Metanephros (tissue), 1 donor: ENCODE results near the gene SH3RF2. TPM values are rescaled to one million over a fixed set of nuclear protein-coding genes. Genes with fewer than 3 reads are reported as not detected.

ENCODE experiments used
- total RNA-seq: library from RNA; depleted of rRNA; stranded (reverse); fragments of >200 nt; gene quantifications from one replicate; pipeline ENCODE4 v1.2.3, GENCODE V29; 2014

The SH3RF2 gene
- total RNA-seq = 4.7 TPM

DNA sequence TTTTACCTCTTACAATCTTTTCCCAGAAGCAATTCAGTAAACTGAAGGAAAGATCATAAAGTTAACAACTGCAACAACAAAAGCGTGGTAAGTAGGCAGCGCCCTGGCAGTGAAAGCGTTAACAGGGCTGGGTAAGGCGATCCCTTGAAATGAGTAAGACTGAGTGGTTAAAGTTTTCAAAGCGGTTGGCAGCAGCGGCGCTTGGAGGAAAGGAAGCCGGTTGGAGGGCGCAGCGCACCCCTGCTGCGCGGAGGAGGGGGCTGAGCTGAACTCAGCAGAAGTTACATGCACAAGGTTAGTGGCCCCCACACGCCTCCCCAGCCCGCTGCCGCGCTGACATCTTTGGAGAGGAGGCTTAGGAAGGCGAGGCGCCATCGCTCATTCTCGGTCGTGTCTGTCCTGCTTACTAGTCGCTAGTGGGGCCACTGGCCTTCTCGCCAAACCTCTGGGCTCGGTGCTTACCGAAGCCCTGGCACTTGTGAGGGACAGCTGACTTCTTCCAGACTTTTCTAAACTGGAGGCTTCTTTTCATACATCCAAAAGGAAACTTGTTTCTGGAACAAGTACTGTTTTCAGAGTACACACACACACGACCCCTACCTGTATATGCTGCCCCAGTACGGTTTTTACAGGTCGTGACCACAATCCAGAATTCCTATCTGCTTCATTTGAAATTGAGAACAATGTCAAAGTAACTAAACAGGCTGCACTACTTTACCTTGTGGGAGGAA, at the start of gene SH3RF2:
TSS of gene SH3RF2 (plus strand) at position 178 of the 731 bp plus-strand sequence. CDS start 1,351 bp downstream, outside the sequence.

GRCh38 chr5:146105477-146105876, 169.1 kb downstream of the SH3RF2 start, which contains the start of gene PLAC8L1:
PLAC8L1 (minus strand) TSS chr5:146105577; CDS start chr5:146104311, 1,266 bp downstream.

Other genes starting within 250 kb of the SH3RF2 start
- 40.2 TPM for gene PRELID2, start 101.2 kb upstream of the SH3RF2 start, total RNA-seq
- 0.29 TPM for gene GRXCR2, start 63.6 kb upstream of the SH3RF2 start, total RNA-seq
- not detected for gene PLAC8L1, start 169.0 kb downstream of the SH3RF2 start, total RNA-seq
- 94.6 TPM for gene LARS1, start 246.1 kb downstream of the SH3RF2 start, total RNA-seq